ENCODE measurements around the gene CT45A6.
"Not testable (repeated sequence)": the region's sequence is repeated elsewhere in the genome, so short reads cannot be mapped to it uniquely, and the experiment has no call there.

DNA sequence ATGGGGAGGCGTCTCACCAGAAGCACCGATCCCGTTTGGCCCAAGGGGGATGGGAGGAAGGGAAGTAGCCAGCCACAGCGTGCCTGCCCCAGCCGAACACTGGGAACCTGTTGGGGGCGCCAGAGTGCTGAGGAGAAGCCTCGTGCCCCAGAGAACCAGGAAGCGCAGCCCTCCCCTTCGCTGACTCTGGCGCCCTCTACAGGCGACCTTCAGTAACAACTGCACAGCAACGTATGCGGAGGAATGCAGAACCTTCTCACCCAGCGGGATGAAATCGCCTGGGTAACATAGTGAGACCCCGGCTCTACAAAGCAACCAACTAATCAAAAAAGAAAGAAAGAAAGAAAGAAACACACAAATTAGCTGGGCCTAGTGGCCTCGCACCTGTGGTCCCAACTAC is 34.6 kb upstream of the CT45A6 start, which contains the start of gene CT45A7:
- not testable (repeated sequence) for TF ChIP-seq EP300 (IDR thresholded peaks at IDR 0.05; ENCODE audit: low read depth); POLR2A (IDR thresholded peaks at IDR 0.05); POLR2AphosphoS5 (IDR thresholded peaks at IDR 0.05)
- TF ChIP-seq, protein P1, sequence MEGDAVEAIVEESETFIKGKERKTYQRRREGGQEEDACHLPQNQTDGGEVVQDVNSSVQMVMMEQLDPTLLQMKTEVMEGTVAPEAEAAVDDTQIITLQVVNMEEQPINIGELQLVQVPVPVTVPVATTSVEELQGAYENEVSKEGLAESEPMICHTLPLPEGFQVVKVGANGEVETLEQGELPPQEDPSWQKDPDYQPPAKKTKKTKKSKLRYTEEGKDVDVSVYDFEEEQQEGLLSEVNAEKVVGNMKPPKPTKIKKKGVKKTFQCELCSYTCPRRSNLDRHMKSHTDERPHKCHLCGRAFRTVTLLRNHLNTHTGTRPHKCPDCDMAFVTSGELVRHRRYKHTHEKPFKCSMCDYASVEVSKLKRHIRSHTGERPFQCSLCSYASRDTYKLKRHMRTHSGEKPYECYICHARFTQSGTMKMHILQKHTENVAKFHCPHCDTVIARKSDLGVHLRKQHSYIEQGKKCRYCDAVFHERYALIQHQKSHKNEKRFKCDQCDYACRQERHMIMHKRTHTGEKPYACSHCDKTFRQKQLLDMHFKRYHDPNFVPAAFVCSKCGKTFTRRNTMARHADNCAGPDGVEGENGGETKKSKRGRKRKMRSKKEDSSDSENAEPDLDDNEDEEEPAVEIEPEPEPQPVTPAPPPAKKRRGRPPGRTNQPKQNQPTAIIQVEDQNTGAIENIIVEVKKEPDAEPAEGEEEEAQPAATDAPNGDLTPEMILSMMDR (IDR thresholded peaks at IDR 0.05), result not testable (repeated sequence)
